Smooth muscle cell of the brain vasculature (primary cell): Measurements from ENCODE around the gene RBM26.
"Not testable (repeated sequence)": the region's sequence is repeated elsewhere in the genome, so short reads cannot be mapped to it uniquely, and the experiment has no call there.

Experiments used
- DNase-seq: peaks from one replicate; pipeline ENCODE4 v3.0.0-alpha.2; 2012; ENCODE audit warnings: low read depth, low spot score

Gene RBM26

DNA sequence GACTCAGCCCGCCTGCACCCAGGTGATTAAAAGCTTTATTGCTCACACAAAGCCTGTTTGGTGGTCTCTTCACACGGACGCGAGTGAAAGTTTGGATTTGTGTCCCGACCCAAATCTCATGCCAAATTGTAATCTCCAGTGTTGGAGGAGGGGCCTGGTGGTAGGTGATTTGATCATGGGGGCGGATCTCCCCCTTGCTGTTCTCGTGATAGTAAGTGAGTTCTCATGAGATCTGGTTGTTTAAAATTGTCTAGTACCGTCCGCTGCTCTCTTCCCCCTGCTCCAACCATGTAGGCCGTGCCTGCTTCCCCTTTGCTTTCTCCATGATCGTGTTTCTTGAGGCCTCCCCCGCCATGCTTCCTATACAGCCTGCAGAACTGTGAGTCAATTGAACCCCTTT, 126.3 kb downstream of the RBM26 start:
- DNase-seq, result not testable (repeated sequence)

DNA sequence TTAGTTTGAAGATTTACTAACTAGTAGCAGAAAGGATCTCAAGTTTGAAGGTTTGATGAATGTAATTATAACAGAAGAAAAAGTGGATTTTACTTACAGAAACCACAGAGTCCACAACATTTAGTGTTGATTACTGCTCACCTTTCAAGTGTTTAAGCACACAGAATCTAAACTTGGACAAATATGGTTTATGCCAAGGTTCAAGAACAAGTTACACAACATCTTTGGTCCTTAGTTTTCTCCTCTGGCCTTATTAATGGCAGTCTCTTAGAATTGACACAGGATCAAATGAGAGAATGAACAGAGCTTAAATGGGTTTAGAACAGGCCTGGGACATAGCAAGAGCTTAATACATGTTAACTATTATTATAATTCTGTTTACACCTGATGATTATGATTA, 133.0 kb downstream of the RBM26 start:
- no peak for DNase-seq

DNA sequence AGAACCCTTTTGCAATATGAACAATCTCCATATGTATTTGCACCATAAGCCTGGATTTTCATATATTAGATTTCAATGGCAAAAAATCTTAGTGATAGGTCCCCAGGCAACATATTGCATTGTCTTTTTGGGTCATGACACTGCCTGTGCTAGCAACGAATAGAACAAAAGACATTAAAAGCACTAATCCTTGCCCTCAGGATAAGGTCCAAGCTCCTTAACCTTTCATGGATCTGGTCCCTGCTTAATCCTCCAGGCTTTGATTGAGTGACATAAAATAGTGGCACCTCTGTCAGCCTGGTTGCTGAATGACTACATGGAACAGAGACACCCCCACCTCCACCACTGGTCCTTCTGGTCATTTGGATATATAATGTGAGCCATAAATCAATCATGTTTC, 134.4 kb downstream of the RBM26 start:
- no peak for DNase-seq

GRCh38 chr13:79270859-79271258, 135.2 kb downstream of the RBM26 start:
- no peak for DNase-seq
